GM19395 (cell line): ENCODE measurements around the gene RAPGEF5.
A peak's percentile ranks its signal among the peaks of the same experiment; 100 is the strongest.

Experiments
- ATAC-seq: cut with Tn5 transposase; IDR thresholded peaks from one replicate; pipeline ENCODE4 v1.9.1; 2021; ENCODE audit warnings: mild to moderate bottlenecking, moderate library complexity; ENCODE audit not compliant: unreplicated experiment

Gene RAPGEF5

GRCh38 chr7:22380333-22380732 is 23.4 kb upstream of the RAPGEF5 start:
- no peak for ATAC-seq

GRCh38 chr7:22378199-22378980 is 21.4 kb upstream of the RAPGEF5 start:
- ATAC-seq, result no peak

- no peak for ATAC-seq
These were observed 20.7 kb upstream of the RAPGEF5 start for GRCh38 chr7:22377703-22378102.

- no peak for ATAC-seq
These were observed 18.6 kb upstream of the RAPGEF5 start for GRCh38 chr7:22375359-22376048.

- ATAC-seq, result no peak
These were observed 17.0 kb upstream of the RAPGEF5 start for GRCh38 chr7:22373911-22374310.

- ATAC-seq, result no peak
These were observed 16.4 kb upstream of the RAPGEF5 start for GRCh38 chr7:22373388-22373787.

- no peak for ATAC-seq
These were observed 15.9 kb upstream of the RAPGEF5 start for GRCh38 chr7:22372863-22373262.

GRCh38 chr7:22371878-22372277 is 14.9 kb upstream of the RAPGEF5 start:
- no peak for ATAC-seq

GRCh38 chr7:22364900-22365299 is 7.9 kb upstream of the RAPGEF5 start:
- no peak for ATAC-seq

GRCh38 chr7:22363756-22364422 is 6.9 kb upstream of the RAPGEF5 start:
- ATAC-seq, result no peak

- ATAC-seq, result no peak
These were observed 4.8 kb upstream of the RAPGEF5 start for GRCh38 chr7:22361795-22362194.

- ATAC-seq, result no peak
These were observed 4.4 kb upstream of the RAPGEF5 start for GRCh38 chr7:22361320-22361719.

GRCh38 chr7:22358820-22359697 is 2.1 kb upstream of the RAPGEF5 start:
- no peak for ATAC-seq

GRCh38 chr7:22357311-22358175 is 589 bp upstream of the RAPGEF5 start:
- ATAC-seq, result no peak

GRCh38 chr7:22356010-22356691 is 803 bp downstream of the RAPGEF5 start:
- ATAC-seq, result peak; percentile 24

GRCh38 chr7:22355620-22356009 is 1.3 kb downstream of the RAPGEF5 start:
- ATAC-seq, result no peak

GRCh38 chr7:22354462-22354861 is 2.5 kb downstream of the RAPGEF5 start:
- ATAC-seq, result no peak

GRCh38 chr7:22352887-22353286 is 4.1 kb downstream of the RAPGEF5 start:
- ATAC-seq, result no peak

GRCh38 chr7:22351878-22352277 is 5.1 kb downstream of the RAPGEF5 start:
- peak; percentile 17 for ATAC-seq
